ENCODE data around the gene GALR2. TPM values are rescaled to one million over a fixed set of nuclear protein-coding genes. Genes with fewer than 3 reads are reported as not detected.

The GALR2 gene
- total RNA-seq, 1 donor from 2014 or later, result not detected

DNA sequence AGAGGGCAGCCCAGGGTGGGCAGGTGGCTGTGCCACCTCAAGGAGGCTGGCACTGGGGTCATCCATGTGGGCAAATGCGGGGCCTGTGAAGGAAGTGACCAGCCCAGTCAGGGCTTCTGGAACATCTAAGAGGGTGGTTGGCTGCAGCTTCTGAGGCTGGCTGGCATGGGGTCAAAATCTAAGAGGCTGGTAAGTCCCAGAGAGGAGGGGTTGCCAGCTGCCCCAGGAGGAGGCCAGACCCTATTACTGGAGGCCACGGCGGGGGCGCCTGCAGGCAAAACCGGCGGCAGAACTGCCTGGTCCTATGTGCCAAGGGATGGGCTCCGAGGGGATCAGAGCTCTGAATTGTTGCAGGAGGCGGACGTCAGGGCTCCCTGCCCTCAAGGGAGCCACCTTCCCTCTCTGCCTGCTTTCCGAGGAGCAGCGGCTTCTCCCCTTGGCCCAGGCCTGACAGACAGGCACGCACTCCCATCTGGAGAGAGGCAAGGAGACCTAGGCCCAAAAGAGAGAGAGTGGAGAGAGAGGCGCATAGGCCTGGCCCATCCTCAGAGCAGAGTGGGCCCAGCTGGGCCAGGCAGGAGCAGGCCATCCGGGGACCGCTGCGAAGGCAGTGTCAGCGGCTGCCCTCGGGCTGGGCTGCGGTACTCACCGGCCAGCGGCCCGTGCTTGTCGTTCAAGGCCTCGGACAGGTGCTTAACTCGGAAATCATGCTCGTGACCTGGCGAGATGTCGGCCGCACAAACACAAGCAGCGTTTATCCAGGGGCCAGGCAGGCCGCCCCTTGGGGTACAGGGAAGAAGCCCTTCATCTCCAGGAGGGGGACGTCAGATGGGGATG, 15.3 kb downstream of the GALR2 start:
- DNase-seq (ENCODE audit: missing footprints) (no peak), ATAC-seq (peak; percentile 52)
- intact Hi-C loops (cut with DNase I), result no loop called here

DNA sequence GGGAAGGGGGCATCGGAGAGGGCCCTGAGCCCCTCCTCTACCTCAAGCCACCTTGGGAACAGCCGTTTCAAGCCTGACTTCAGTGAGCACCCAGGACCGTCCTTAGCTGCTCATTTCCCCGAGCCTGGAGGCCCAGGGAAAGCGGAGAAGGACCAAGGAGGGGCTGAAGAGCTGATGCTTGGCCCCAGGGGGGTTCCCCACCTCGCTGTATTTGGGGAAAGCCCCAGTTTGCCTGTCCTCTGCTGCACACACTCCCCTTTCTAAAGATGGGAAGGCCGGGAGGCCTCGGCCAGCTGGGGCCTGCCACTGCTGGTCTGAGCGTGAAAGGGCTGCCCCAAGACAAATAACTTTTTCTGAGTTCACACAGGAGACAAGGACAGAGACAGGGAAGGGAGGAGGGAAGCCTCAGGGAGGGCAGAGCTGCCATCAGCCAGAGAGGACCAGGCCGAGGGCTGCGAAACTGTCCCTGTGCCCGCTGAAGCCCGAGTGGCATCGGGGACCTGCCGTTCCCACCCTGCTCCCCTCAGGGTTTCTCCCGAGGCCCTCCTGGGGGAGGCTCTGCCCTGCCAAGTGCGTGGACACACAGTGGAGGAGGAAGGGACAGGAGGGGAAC, 16.0 kb downstream of the GALR2 start:
- no peak for ATAC-seq
- intact Hi-C loops (cut with DNase I), result no loop called here
- no peak for DNase-seq (ENCODE audit: missing footprints)

DNA sequence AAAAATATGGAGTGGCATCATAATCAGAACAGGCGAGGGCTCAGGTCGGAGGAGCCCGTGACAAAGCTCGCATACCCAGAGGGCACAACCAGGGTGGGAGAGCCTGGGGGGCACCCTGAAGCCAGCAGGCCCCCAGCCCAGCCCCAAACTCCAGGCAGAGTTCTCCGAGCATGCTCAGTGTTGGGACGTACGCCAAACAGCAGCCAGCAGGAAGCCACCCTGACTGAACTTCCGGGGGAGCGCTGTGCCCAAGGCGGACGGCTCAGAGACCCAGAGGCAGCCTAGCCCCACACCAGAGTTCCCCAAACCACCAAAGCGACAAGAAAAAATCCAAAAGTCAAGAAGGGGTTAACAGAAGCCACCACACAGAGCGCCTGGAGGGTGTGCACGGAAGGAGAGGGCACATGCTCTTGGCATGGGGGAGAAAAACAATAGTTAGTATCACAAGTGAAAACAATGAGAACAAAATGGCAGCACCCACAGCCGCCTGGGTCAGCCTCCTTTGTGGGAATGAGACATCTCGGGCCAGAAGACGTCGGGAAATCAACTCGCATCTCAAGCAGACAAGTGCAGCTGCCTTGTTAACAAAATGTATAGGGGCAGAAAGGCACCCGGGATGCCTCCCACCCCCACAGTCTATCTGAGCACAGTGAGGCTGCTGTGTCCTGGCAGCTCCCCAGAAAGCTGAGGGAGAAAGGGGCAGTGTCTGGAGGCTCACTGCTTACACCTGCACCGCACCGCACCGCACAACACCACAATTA, 17.1 kb downstream of the GALR2 start:
- intact Hi-C loops (cut with DNase I), result no loop called here
- ATAC-seq, result no peak
- no peak for DNase-seq (ENCODE audit: missing footprints)

DNA sequence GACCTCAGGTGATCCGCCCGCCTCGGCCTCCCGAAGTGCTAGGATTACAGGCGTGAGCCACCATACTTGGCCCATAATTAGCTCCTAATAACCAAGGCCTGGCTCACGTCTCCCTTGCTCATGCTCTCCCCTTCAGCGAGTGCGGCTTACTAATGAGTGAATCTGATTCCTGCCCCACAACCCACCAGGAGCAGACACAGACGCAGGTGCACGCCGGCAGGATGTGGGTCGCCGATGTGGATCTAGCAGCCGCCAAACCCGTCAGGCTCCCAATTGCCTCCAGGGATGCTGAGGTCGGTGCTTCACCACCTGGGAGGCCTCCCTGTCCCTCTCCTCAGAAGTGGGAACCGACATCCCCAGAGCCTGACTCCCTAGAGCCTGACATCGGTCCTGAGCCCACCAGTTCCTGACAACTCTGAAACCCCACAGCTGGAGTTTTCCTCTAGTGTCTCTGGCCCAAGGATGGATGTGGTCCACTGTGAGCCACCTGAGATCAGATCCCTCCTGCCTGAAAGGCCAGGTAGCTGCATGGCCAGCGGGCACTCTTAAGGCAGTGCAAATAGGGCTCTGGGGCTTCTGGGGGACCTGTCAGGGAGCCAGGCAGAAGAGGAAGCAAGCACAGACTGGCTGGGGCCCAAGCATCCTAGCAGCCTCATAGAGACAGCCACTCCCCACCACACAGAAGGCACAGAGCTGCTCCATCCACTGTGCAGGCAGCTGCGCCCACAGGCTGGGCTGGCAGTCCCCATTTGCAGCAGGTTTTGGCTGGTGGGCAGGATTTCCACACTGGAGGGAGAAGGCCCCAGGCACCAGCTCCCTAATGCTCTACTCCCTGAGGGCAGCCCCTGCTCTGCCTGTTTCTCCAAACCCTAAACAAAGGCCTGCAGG, 18.2 kb downstream of the GALR2 start:
- DNase-seq (ENCODE audit: missing footprints) (no peak), ATAC-seq (no peak)
- intact Hi-C loops (cut with DNase I), result no loop called here

DNA sequence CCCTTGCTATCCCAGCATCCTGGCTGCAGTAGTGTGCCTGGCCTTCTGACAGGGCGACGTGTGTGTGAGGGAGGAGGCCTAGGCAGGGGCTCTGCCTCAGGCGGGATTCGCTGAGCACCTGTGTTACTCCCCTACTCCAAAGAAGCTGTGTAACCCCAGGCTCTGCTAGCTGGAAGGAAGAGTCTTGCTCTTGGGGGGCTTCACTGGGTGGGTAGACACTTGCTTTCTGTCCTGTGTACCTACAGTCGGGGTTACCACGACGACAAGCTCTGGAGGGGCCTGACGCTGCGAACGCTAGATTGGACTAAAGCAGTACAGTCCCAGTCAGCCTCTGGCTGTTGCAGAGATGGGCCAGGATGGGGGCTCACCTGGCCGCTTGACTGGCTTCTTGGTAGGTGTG, 19.5 kb downstream of the GALR2 start:
- ATAC-seq, result no peak
- DNase-seq (ENCODE audit: missing footprints), result no peak
- intact Hi-C loops (cut with DNase I), result no loop called here

DNA sequence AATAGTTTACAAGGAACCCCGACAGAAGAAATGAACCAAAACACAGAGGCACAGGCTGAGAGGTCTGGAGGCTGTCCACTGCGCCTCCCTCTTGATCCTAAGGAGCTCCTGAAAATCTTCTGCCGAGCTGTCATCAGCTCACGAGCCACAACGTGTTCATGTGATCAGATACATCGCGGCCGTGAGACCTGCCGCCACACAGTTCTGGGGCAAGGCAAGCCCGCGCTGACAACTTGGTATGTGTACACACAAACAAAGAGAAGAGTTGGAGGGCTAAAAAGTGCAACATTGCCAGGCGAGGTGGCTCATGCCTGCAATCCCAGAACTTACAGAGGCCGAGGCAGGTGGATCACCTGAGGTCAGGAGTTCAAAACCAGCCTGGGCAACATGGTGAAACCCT, 21.4 kb downstream of the GALR2 start:
- ATAC-seq (no peak), DNase-seq (ENCODE audit: missing footprints) (no peak)
- intact Hi-C loops (cut with DNase I), result no loop called here

DNA sequence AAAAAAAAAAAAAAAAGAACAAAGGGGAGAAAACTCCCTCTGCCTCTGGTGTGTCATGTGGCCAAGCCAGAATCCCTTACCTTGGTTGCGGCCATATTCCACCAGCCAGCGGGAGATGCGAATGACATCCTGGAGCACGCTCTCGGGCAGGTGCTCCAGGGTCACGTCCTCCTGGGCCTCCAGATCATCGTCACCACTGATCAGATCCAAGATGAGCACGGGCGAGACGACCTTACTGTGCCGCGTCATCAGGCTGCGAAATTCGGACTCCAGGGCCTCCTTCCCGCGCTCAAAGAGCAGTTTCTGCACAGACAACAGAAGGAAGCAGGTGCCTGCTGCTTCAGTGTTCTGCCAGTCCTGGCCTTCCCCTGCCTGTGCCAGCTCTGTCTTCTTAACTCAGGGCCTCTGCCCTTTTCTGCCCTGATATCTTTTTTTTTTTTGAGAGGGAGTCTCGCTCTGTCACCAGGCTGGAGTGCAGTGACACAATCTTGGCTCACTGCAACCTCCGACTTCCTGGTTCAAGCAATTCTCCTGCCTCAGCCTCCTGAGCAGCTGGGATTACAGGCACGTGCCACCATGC, 23.2 kb downstream of the GALR2 start:
- intact Hi-C loops (cut with DNase I), result no loop called here
- no peak for DNase-seq (ENCODE audit: missing footprints)
- ATAC-seq, result no peak

DNA sequence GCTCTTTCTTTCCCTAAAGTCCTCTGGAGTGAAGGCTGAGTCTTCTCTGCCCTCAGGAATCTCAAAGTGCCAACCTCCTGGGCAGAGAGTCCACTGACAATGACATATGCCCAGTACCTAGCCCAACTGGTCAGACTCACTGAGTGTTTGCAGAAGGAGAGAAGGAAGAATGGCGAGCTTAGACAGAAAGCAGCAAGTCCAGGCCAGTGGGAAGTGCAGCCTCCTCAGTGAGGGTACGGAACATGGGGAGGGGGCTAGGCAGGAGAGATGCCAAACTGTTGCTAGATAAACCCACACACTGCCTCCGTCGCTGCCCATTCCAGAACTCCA, 28.3 kb downstream of the GALR2 start:
- no peak for ATAC-seq
- intact Hi-C loops (cut with DNase I), result no loop called here

DNA sequence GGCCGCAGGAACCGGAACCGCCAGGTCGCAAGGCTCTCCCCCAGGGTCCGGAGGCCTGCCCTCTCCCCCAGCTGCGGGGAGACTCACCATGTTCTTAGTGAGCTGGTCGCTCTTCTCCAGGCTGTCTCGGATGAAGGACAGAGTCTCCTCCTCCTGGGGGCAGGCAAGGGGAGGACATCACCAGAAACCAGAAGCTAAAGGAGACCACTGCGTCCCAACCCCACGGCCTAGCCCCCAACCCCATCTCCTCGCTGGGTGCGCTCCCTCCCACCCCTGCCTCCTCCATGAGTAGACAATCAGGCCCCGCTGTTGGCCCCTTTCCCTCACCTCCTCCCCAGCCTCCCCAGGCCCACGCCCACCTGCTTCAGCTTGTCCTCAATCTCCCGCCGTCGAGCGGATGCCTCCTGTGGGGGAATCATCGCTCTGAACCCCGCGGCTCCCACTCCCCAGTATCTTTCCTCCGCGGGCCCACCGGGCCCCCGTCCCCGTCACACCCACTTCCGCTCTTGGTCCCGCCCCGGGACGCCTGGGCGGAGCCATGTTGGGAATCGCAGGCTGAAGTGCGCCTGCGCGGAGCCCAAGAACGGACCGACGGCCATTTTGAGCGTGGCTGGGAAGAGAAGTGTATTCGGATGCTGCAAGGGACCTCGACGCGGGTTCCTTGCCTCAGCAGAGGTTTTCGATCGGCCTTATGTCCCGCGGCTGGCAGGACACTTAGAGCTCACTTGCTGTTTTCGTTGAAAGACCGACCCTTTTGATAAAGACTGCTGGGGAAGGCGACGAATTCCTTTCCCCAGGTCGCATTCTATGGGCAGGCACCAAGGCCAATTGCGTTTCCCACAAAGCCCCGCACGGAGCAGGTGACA, 28.9 kb downstream of the GALR2 start, which contains the start of gene EXOC7:
TSS of gene EXOC7 (minus strand) at position 514 of the 866 bp plus-strand sequence. CDS start at position 419, 95 bp downstream.
- intact Hi-C loops (cut with DNase I), result no loop called here
- DNase-seq (ENCODE audit: missing footprints), result peak; percentile 98
- ATAC-seq, result peak; percentile 96

More for the DNA sequence above, 28.3 kb downstream of the GALR2 start:
- DNase-seq (ENCODE audit: missing footprints), result no peak

DNA sequence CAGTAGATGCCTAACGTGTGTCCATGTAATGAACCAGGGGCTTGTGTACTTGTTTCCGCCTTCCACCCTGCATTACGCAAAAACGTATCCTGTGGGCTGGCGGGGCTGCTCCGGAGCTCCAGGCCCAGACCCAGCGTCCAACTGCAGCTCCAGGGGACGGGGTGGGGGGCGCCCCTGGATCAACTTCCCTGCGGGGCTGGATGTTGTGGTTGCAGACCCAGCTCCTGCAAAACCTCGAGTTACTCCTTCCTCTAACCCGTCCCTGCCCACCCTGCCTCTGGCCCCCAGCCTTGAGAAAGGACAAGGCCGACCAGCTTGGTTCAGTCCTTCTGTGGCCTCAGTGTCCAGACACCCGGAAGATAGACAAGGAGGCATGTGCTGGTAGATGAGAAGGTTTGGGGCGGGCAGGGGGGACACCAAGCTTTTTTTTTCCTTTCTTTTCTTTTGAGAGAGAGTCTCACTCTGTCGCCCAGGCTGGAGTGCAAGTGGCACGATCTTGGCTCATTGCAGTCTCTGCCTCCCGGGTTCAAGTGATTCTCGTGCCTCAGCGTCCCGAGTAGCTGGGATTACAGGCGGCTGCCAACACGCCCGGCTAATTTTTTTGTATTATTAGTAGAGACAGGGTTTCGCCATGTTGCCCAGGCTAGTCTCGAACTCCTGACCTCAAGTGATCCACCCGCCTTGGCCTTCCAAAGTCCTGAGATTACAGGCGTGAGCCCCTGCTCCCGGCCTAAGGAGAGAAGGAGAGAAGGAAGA, 29.7 kb downstream of the GALR2 start:
- DNase-seq (ENCODE audit: missing footprints), result no peak
- ATAC-seq, result no peak
- intact Hi-C loops (cut with DNase I), result no loop called here

DNA sequence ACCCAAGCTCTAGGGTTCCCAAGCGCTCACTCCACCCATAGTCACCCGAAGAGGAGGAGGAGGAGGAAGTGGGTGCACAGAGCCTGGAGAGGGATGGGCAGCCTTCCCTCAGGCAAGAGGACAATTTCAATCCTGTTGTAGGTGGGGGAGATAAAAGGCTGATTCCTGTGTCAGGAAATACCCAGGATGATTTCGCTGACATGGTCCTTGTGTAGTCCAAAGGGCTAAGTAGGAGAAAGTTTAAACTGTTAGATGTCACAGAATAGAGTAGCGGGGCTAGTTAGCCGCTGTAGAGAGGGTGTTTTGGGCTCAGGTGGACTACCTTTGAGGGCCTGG, 30.3 kb downstream of the GALR2 start:
- intact Hi-C loops (cut with DNase I), result no loop called here
- DNase-seq (ENCODE audit: missing footprints), result no peak
- no peak for ATAC-seq

DNA sequence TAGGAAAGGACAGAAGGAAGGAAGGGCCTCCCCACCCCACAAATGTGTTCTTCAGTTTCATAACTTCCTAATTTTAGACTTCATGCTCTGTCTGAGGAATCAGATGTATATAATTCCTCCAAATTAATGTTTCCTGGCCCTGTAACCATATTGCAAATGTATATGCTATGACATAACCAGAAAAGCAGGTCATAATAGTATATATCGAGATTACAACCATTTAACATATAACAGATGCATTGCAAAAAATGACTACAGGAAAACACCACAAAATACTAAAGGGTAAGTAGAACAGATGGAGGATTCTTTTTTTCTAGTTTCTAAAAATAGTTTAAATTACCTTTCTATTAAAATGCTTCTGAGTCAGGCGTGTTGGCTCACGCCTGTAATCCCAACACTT, 32.1 kb downstream of the GALR2 start:
- DNase-seq (ENCODE audit: missing footprints), result no peak
- intact Hi-C loops (cut with DNase I), result no loop called here
- no peak for ATAC-seq

DNA sequence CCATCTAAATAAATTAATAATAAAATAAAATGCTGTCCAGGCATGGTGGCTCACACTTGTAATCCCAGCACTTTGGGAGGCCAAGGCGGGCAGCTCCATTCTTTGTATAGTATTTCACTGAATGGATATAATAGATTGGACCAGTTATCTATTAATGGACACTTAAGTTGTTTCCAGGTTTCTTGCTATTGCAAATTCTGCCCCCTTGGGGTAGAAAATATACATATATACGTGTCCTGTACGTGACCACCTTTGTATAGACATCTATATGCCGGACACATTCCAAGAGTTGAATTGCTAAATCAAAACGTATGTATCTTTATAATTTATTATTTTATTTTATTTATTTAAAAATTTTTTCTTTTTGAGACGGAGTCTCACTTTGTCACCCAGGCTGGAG, 32.9 kb downstream of the GALR2 start:
- DNase-seq (ENCODE audit: missing footprints) (no peak), ATAC-seq (no peak)
- intact Hi-C loops (cut with DNase I), result no loop called here

DNA sequence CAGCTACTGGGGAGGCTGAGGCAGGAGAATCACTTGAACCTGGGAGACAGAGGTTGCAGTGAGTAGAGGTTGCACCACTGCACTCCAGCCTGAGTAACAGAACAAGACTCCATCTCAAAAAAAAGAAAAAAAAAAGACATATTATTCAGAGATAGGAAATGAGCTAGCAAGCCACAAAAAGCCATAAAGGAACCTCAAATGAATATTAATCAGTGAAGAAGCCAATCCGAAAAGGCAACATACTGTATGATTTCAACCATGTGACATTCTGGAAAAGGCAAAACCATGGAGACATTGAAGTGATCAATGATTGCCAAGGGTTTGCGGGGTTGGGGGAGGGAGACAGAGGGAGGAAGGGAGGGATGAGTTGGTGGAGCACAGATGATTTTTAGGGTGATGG, 37.4 kb downstream of the GALR2 start:
- ATAC-seq, result no peak
- DNase-seq (ENCODE audit: missing footprints), result no peak
- intact Hi-C loops (cut with DNase I), result no loop called here

DNA sequence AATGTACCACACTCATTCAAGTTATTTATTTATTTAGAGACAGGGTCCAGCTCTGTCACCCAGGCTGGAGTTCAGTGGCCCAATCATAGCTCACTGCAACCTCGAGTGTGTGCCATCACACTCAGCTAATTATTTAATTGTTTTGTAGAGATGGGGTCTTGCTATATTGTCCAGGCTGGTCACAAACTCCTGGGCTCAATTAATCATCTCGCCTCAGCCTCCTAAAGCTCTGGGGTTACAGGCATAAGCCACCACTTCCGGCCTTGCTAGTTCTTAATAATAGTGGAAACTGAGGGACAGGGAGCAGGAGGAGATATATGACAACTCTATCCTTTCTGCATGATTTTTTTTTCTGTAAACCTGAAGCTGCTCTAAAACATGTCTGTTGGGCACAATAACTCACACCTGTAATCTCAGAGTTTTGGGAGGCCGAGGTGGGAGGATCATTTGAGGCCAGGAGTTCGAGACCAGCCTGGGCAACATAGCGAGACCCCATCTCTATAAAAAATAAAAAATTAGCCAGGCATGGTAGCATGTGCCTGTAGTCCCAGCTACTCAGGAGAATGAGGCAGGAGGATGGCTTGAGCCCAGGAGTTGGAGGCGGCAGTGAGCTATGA, 40.7 kb downstream of the GALR2 start:
- intact Hi-C loops (cut with DNase I), result no loop called here
- DNase-seq (ENCODE audit: missing footprints) (no peak), ATAC-seq (no peak)
